Right atrium auricular region (tissue), 2 donors: ENCODE results near the gene TENM3. TPM values are rescaled to one million over a fixed set of nuclear protein-coding genes. Genes with fewer than 3 reads are reported as not detected.

Source experiments
- DNase-seq: peaks from one replicate; pipeline ENCODE4 v3.0.0-alpha.2; 2019; ENCODE audit warnings: low spot score
- H3K27ac ChIP-seq, 2 donors: fragments of 200-600 bp; sonication (generic); 1 replicate in 1 of 2; 2 replicates in 1 of 2; pipeline ENCODE4 v1.5.1; 2016 to 2019
- H3K27me3 ChIP-seq, 2 donors: fragments of 200-600 bp; sonication (generic); one replicate each; pipeline versions ENCODE4 v1.5.1 to v1.6.0; 2017 to 2019
- H3K36me3 ChIP-seq: fragments of 200-600 bp; sonication (generic); one replicate; pipeline ENCODE4 v1.5.1; 2016
- H3K4me1 ChIP-seq, 2 donors: fragments of 200-600 bp; sonication (generic); one replicate each; pipeline versions ENCODE4 v1.5.1 to v1.6.0; 2017 to 2019
- H3K4me3 ChIP-seq, 2 donors: fragments of 200-600 bp; sonication (generic); 1 replicate in 1 of 2; 2 replicates in 1 of 2; pipeline ENCODE4 v1.5.1; 2017 to 2019; ENCODE audit warnings: mild to moderate bottlenecking in 1 of 2, moderate library complexity in 1 of 2
- H3K9me3 ChIP-seq, 2 donors: fragments of 200-600 bp; sonication (generic); one replicate each; pipeline ENCODE4 v1.5.1; 2019
- total RNA-seq, 2 donors: library from RNA; depleted of rRNA; stranded (reverse); fragments of >200 nt; gene quantifications; one replicate each; pipeline ENCODE4 v1.1.0, GENCODE V29; 2016
- TF ChIP-seq, protein P1 (sequence below), 2 donors: fragments of 200-600 bp; sonication (generic); IDR thresholded peaks; one replicate each; pipeline ENCODE4 v1.5.1; 2019; ENCODE audit warnings: antibody characterized with exemption in 2 of 2

The TENM3 gene
- total RNA-seq, 2 donors from 2014 or later = 10.7 to 15.9 TPM

- no peaks in the 10 kb centered on the region for H3K9me3 ChIP-seq
- H3K4me3 ChIP-seq = no peak overlapping the region
- no peaks in the 10 kb centered on the region for H3K36me3 ChIP-seq
- TF ChIP-seq, protein P1, sequence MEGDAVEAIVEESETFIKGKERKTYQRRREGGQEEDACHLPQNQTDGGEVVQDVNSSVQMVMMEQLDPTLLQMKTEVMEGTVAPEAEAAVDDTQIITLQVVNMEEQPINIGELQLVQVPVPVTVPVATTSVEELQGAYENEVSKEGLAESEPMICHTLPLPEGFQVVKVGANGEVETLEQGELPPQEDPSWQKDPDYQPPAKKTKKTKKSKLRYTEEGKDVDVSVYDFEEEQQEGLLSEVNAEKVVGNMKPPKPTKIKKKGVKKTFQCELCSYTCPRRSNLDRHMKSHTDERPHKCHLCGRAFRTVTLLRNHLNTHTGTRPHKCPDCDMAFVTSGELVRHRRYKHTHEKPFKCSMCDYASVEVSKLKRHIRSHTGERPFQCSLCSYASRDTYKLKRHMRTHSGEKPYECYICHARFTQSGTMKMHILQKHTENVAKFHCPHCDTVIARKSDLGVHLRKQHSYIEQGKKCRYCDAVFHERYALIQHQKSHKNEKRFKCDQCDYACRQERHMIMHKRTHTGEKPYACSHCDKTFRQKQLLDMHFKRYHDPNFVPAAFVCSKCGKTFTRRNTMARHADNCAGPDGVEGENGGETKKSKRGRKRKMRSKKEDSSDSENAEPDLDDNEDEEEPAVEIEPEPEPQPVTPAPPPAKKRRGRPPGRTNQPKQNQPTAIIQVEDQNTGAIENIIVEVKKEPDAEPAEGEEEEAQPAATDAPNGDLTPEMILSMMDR (IDR thresholded peaks at IDR 0.05) = no peak
- no peak for DNase-seq
- H3K27ac ChIP-seq = no peak overlapping the region
- no peaks in the 10 kb centered on the region for H3K27me3 ChIP-seq
- peaks cover 0 to 18% of the 10 kb centered on the region in 2 donors for H3K4me1 ChIP-seq
Measured at GRCh38 chr4:182752158-182752910, 509.1 kb downstream of the TENM3 start.

DNA sequence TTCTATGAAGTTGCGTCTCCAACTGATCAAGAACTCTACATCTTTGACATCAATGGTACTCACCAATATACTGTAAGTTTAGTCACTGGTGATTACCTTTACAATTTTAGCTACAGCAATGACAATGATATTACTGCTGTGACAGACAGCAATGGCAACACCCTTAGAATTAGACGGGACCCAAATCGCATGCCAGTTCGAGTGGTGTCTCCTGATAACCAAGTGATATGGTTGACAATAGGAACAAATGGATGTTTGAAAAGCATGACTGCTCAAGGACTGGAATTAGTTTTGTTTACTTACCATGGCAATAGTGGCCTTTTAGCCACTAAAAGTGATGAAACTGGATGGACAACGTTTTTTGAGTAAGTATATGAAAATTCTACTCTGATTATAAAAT lies 511.7 kb downstream of the TENM3 start:
- no peaks in the 10 kb centered on the region for H3K9me3 ChIP-seq
- no peak overlapping the region for H3K4me3 ChIP-seq
- H3K4me1 ChIP-seq = peaks cover 0 to 15% of the 10 kb centered on the region in 2 donors
- peak overlapping the region; percentile 17 to 41 for H3K27ac ChIP-seq
- H3K36me3 ChIP-seq = no peaks in the 10 kb centered on the region
- no peaks in the 10 kb centered on the region for H3K27me3 ChIP-seq
- DNase-seq = no peak
- TF ChIP-seq, protein P1 (IDR thresholded peaks at IDR 0.05) = no peak

DNA sequence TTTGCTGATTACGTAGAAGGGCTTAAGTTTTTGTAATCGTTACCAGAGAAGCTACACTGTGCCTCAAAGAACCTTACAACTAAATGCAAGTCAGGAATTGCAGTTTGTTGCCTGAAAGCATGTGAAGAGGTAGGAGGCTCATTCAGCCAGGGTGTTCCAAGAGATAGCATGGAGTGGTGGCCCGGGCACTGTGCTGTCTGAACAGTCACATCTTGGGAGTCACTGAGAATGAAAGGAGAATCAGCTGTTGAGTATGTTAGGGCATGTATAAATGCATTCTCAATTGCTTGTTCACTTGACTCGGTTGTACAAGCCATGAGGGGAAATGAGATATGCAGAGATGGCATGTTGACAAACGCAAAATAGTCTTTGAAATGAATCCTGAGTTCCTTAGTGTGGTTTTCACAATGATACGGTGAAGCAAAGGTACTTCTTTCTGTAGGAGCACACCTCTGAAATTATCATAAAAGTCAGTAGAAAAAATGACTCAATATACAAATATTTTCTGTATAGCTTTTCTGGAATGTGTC lies 513.0 kb downstream of the TENM3 start:
- H3K4me3 ChIP-seq = no peak overlapping the region
- no peak for DNase-seq
- H3K27ac ChIP-seq = peak overlapping the region in 1 of 2 donors; percentile 38
- TF ChIP-seq, protein P1 (IDR thresholded peaks at IDR 0.05) = no peak
- H3K36me3 ChIP-seq = no peaks in the 10 kb centered on the region
- peaks cover 0 to 15% of the 10 kb centered on the region in 2 donors for H3K4me1 ChIP-seq
- H3K9me3 ChIP-seq = no peaks in the 10 kb centered on the region
- no peaks in the 10 kb centered on the region for H3K27me3 ChIP-seq

GRCh38 chr4:182758273-182758672 lies 515.1 kb downstream of the TENM3 start:
- Histone ChIP-seq H3K9me3 (no peaks in the 10 kb centered on the region), H3K36me3 (no peaks in the 10 kb centered on the region), H3K4me1 (peaks cover 0 to 15% of the 10 kb centered on the region in 2 donors), H3K4me3 (no peak overlapping the region), H3K27me3 (no peaks in the 10 kb centered on the region), H3K27ac (no peak overlapping the region)
- TF ChIP-seq, protein P1 (IDR thresholded peaks at IDR 0.05) = no peak
- no peak for DNase-seq

- TF ChIP-seq, protein P1 (IDR thresholded peaks at IDR 0.05) = no peak
- no peak overlapping the region for H3K27ac ChIP-seq
- no peak overlapping the region for H3K4me3 ChIP-seq
- no peaks in the 10 kb centered on the region for H3K36me3 ChIP-seq
- H3K4me1 ChIP-seq = peaks cover 0 to 9% of the 10 kb centered on the region in 2 donors
- H3K27me3 ChIP-seq = no peaks in the 10 kb centered on the region
- no peaks in the 10 kb centered on the region for H3K9me3 ChIP-seq
- DNase-seq = no peak
Measured at GRCh38 chr4:182760551-182761043, 517.4 kb downstream of the TENM3 start.
